Stimulated activated CD4-positive, alpha-beta T cell treated with anti-CD3 and anti-CD28 coated beads, Interleukin-1b, Interleukin-23, amount 100 ng/mL, for 4 hours (primary cell): Measurements from ENCODE around the gene EML2.
"Not testable (repeated sequence)": the region's sequence is repeated elsewhere in the genome, so short reads cannot be mapped to it uniquely, and the experiment has no call there.

Experiments used
- DNase-seq, 2 donors: peaks; one replicate each; pipeline ENCODE4 v3.0.0-alpha.2; 2020; ENCODE audit warnings: low read depth in 2 of 2

The EML2 gene

DNA sequence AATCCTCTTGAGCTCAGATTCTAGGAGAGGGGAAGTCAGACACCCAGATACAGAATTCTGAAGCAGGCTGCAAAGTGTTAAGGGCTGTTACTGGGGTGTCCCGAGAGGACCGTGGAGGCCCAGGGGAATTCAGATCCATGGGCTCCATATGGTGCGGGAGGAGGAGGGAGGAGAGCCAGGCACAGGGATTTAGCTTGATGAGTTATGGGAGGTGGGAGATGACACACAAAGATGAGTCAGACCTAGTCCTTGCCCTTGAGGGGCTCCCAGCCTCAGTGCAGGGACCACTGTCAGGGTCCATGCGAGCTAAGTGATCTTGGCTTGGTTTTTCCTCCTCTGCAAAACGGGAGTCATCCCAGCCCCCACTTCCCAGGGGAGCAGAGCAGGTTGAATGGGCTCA is 14.4 kb upstream of the EML2 start:
- DNase-seq, result no peak

DNA sequence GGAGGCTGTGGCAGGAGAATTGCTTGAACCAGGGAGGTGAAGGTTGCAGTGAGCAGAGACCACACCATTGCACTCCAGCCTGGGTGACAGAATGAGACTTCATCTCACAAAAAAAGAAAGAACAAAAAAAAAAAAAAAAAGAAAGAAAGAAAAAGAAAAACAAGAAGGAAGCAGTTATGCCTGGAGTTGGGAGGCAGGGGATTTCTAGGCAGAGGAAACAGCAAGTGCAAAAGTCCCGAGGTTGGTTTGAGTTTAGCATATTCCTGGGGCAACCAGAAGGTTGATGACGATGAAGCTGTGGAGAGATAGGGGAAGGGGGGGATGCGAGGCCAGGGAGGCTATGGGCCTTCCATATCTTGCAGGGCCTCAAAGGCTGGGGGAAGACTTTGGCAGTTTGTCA is 11.5 kb upstream of the EML2 start:
- no peak for DNase-seq

GRCh38 chr19:45646345-45646698 is 7.1 kb upstream of the EML2 start:
- DNase-seq, result no peak

- DNase-seq, result peak; percentile 52 to 62
Measured at GRCh38 chr19:45645631-45646344, 6.6 kb upstream of the EML2 start.

- DNase-seq, result no peak
Measured at GRCh38 chr19:45645068-45645630, 6.0 kb upstream of the EML2 start.

- DNase-seq, result no peak
Measured at GRCh38 chr19:45643927-45644771, 5.0 kb upstream of the EML2 start.

GRCh38 chr19:45643024-45643926 is 4.1 kb upstream of the EML2 start:
- DNase-seq, result peak; percentile 92 to 95

DNA sequence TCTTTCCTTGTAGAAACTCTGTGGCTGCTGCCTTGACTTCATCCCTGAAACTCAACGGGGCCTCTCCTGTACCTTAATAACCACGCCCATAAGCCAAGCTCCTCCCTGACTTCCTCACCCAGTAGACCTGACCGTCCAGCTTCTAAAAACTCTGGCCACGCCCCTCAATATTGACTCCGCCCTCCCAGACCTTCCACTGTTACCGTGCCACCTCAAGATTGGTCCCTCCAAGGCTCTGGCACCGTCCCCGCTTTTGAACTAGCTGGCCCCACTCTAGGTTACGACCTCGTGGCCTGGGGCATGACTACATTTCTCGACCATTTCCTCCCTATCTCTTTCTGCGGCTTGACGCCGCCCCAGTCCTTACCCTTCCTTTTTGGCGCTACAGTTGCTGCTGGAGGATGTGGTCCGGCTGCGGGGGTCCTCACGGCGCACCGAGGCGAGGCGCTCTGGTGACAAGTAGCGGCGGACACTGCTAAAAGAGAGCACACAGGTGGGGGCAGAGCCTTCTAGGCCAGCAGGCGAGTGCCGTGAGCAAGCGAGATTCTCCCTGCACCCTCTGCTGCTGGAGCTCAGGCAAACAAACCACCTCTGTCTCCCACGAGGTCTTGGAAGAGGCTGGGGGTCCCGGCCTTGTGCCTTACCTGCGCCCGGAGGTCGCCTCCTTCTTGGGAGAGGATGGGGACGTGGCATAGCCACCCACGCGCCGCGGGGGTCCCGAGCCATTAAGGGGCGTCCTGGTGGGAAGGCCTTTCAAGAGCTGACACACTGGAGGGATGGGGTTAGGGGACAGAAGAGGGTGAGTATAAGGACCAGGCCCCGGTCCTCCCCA is 2.3 kb upstream of the EML2 start:
- DNase-seq, result peak; percentile 27 to 70

DNA sequence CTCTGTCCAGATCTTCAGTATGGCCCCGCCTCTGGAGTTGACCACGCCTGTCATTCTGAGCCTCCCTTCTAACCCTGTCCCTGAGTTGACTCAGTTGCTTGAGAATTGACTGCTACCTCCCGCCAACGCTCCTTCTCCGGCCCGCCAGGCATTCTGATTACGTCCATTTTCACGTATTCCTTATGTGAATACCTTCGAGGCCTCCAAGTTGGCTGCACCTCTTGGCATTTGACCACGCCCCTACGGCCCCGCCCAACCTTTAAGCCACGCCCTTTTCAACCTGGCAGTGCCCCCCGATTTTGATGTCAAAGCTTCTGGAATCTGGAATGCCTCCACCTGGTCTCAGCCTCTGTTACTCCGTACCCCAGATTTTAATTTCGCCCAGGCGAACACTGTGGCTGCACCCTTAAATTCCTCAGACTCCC is 1.7 kb upstream of the EML2 start:
- DNase-seq, result peak; percentile 14 to 30

DNA sequence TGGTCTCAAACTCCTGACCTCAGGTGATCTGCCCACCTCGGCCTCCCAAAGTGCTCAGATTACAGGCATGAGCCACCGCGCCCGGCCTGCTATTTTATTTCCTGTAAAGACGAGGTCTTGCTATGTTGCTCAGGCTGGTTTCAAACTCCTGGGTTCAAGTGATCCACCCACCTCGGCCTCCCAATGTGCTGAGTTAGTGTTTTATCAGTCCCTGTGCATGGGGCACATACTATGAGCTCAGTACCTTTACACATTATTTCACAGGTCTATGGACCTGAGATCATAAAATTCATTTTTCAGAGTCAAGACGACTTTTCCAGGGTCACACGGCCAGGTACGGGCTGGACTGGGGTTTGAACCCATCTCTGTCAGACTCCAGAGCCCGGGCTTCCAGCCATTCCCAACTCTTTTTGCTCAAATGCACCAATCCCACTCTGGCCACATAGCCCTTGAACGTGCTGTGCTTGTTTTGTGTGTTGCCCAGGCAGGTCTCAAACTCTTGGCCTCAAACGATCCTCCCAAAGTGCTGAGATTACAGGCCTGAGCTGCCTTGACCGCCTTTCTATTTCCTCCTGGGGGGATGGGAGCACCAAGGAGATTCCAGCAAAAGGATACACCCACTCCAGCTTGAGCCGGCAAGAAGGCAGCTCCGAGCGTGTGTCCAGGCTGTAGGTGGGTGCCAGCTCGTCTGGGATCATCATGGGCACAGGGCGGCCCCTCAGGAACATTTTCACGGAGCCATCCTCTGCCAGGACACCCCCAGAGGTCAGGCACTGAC is 1.1 kb downstream of the EML2 start:
- DNase-seq, result no peak

DNA sequence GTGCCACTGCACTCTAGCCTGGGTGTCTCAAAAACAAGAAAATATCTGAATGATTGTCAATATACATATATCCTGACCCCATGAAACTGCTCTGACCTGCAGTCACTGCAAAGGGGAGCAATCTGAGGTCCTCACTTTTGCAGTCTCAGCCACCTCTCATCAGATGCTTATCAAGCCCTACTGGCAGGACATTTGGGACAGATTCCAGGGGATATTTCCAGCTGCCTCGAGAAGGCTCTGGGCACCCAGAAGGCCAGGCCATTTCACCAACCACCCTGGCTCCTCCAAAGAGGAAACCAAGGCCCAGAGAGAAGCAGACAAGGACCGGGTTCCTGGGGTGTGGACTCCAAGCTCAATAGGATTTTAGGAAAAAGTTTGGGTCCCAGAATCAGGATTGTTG is 2.3 kb downstream of the EML2 start:
- DNase-seq, result no peak

DNA sequence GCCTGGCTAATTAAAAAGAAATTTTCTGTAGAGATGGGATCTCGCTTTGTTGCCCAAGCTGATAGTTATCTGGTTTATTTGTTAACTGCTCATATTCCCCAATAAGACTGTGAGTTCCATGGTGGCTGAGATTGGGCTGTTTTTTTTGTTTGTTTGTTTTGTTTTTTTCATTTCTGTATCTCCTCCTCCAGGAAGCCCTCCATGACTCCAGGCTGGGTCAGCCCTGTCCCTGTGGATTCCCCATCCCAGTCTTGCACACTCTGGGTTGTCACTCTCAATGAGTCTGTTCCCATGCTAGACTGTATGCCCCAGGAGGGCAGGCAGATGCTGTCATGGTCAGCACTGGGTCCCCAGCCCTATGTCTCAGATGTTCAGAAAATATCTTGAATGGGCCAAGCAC is 2.9 kb downstream of the EML2 start:
- no peak for DNase-seq

GRCh38 chr19:45632468-45633196 is 6.6 kb downstream of the EML2 start:
- DNase-seq, result peak in 1 of 2 donors; percentile 50

DNA sequence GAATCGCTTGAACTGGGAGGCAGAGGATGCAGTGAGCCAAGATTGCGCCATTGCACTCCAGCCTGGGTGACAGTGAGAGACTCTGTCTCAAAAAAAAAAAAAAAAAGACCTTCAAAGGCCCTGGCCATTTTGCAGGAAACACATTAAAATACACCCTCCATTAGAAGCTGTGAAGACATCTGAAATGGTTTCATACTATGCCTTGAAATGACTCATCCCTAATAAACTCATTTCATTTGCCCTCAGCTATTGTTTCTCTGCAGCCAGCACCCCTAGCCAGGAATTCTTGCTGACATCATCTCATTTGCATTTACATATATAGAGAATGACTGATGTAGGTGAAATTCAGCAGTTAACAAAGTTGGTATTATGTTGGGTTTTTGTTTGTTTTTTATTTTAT is 8.7 kb downstream of the EML2 start:
- no peak for DNase-seq

DNA sequence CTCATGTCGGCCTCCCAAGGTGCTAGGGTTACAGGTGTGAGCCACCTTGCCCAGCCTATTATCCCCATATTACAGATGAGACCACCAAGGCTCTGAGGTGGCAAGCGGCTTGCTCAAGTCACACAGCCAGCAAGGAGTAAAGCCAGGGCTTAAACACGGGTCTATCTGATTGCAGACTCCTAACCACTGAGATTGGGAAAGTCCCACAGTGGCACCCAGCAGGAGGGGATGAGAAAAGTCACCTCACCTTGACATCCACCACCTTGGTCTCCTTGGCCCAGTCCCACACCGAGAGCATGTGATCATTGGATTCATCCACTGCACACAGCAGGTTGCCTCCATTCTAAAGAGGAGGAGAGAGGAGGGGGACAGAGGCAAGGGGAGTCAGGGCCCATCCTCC is 9.5 kb downstream of the EML2 start:
- DNase-seq, result no peak

GRCh38 chr19:45628219-45628618 is 11.0 kb downstream of the EML2 start:
- DNase-seq, result not testable (repeated sequence)

DNA sequence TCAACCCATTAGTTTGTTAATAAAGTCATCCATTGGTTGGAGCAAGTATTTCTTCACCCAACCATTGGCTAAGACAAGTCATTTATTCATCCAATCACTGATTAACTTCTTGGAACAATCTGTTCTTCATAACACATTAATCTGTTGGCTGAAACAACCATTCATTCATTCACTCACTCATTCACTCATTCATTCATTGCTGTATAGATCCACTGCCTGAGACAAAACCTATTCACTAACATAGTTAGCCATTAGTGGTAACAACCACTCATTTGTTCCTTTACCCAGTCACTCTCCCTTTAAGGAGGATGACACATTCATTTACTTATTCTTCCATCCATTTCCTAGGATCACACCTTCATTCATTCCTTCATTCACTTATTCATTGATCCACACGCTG is 15.2 kb downstream of the EML2 start:
- DNase-seq, result no peak

DNA sequence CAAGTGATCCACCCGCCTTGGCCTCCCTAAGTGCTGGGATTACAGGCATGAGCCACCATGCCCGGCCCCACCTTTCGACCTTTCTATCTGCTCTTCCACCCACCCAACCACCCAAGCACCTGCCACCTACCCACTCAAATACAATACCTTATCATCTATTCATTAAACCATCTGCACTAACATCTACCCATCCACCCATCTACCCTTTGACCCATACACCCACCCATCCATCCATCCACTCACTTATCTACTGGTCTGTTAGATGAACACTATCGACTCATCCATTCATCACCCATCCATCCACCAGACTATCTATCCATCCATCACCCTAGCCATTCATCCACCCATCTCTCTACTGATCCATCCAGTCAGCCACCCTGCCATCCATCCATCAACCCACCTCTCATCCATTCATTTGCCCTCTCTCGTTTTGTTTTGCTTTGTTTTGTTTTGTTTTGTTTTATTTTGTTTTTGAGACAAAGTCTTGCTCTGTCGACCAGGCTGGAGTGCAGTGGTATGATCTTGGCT is 17.2 kb downstream of the EML2 start:
- no peak for DNase-seq

- DNase-seq, result no peak
Measured at GRCh38 chr19:45621389-45621788, 17.8 kb downstream of the EML2 start.
